Lung (tissue), 12 donors: ENCODE data around the gene HOXD11. TPM values are rescaled to one million over a fixed set of nuclear protein-coding genes. Genes with fewer than 3 reads are reported as not detected.

Experiments used
- ATAC-seq: fragments of 200-7000 bp; cut with Tn5 transposase; one replicate; pipeline ENCODE4 v1.9.1; 2020; ENCODE audit warnings: moderate number of reproducible peaks; ENCODE audit not compliant: insufficient read depth, low FRiP score
- DNase-seq, 3 donors: peaks; one replicate each; pipeline ENCODE4 v3.0.0-alpha.2; 2013 to 2017
- H3K27ac ChIP-seq, 2 donors: one replicate each; pipeline ENCODE4 v1.5.1; 2013; ENCODE audit warnings: mild to moderate bottlenecking in 2 of 2, moderate library complexity in 2 of 2, control low read depth in 1 of 2, inconsistent platforms in 1 of 2, low read depth in 1 of 2, low read length in 1 of 2
- H3K27me3 ChIP-seq, 3 donors: one replicate each; pipeline ENCODE4 v1.5.1; 2013; ENCODE audit warnings: low read length in 2 of 3; ENCODE audit not compliant: control insufficient read depth in 3 of 3, insufficient read depth in 3 of 3
- H3K36me3 ChIP-seq, 4 donors: one replicate each; pipeline ENCODE4 v1.5.1; 2013; ENCODE audit warnings: low read length in 4 of 4, mild to moderate bottlenecking in 1 of 4, moderate library complexity in 1 of 4; ENCODE audit not compliant: control insufficient read depth in 4 of 4, insufficient read depth in 4 of 4
- H3K4me1 ChIP-seq, 5 donors: one replicate each; pipeline ENCODE4 v1.5.1; 2013; ENCODE audit warnings: low read length in 5 of 5, mild to moderate bottlenecking in 2 of 5, moderate library complexity in 1 of 5; ENCODE audit not compliant: control insufficient read depth in 5 of 5, insufficient read depth in 5 of 5
- H3K4me3 ChIP-seq: one replicate; pipeline ENCODE4 v1.5.1; 2013; ENCODE audit warnings: mild to moderate bottlenecking, control low read depth, moderate library complexity
- H3K9ac ChIP-seq, 2 donors: one replicate each; pipeline ENCODE4 v1.5.1; 2013; ENCODE audit warnings: low read length in 2 of 2, control low read depth in 1 of 2; ENCODE audit not compliant: insufficient read depth in 1 of 2
- H3K9me3 ChIP-seq, 4 donors: one replicate each; pipeline ENCODE4 v1.5.1; 2013; ENCODE audit warnings: low read length in 3 of 4, mild to moderate bottlenecking in 1 of 4, moderate library complexity in 1 of 4; ENCODE audit not compliant: control insufficient read depth in 4 of 4, insufficient read depth in 3 of 4
- CTCF ChIP-seq: IDR thresholded peaks from 2 replicates; pipeline ENCODE4 v1.5.1; 2012; ENCODE audit warnings: mild to moderate bottlenecking; ENCODE audit errors: control extremely low read depth, extremely low read depth
- WGBS, 2 donors: extraction: QIAGEN DNeasy Blood & Tissue Kit; methylation state at CpG; one replicate each; pipeline ENCODE4 v1.1.7; 2013; 5-methylcytosine and 5-hydroxymethylcytosine counted together
- polyA plus RNA-seq, 2 donors: library from polyadenylated mRNA; stranded (reverse); fragments of 200-250 nt; gene quantifications; one replicate each; pipeline ENCODE4 v1.2.1, GENCODE V29; 2013
- total RNA-seq, 2 donors: library from RNA; depleted of rRNA in 1 of 2; stranded (reverse); fragments of >200 nt in 1 of 2; gene quantifications; one replicate each; pipeline ENCODE4 v1.2.1, GENCODE V29; 2014 to 2021
- donor health status: control.
- donor health status: control.
- donor health status: Bipolar disorder and iron deficiency.
- donor health status: healthy.
- donor health status: DM: yes; HTN: yes; CAD: no.

Gene HOXD11
- total and polyA plus RNA-seq, 4 donors, result not detected

- H3K27ac ChIP-seq, result no peak overlapping the region
Observed at GRCh38 chr2:176120364-176121189, 13.5 kb downstream of the HOXD11 start.

GRCh38 chr2:176121190-176122051 is 14.3 kb downstream of the HOXD11 start:
- peaks cover 38 to 90% (median 89%) of the 10 kb centered on the region in 3 donors for H3K27me3 ChIP-seq
- 8 to 12% methylated on average over 52 to 53 of the region's 53 CpGs for WGBS, 2 donors
- no peak for DNase-seq
- H3K27ac ChIP-seq, result no peak overlapping the region
- H3K4me1 ChIP-seq, result peaks cover 0 to 11% (median 3%) of the 10 kb centered on the region in 5 donors
- ATAC-seq, result no peak
- no peaks in the 10 kb centered on the region for H3K36me3 ChIP-seq
- no peak overlapping the region for H3K9ac ChIP-seq
- H3K4me3 ChIP-seq, result no peak overlapping the region
- peaks cover 0 to 11% (median 0%) of the 10 kb centered on the region in 4 donors for H3K9me3 ChIP-seq
- no peak for TF ChIP-seq CTCF

More at GRCh38 chr2:176120364-176121189, 13.5 kb downstream of the HOXD11 start:
- H3K27me3 ChIP-seq, result peaks cover 38 to 89% (median 89%) of the 10 kb centered on the region in 3 donors
- no peak for ATAC-seq
- WGBS, 2 donors, result 16 to 17% methylated on average over 13 of the region's 13 CpGs
- H3K4me1 ChIP-seq, result peaks cover 0 to 11% (median 3%) of the 10 kb centered on the region in 5 donors
- no peak overlapping the region for H3K4me3 ChIP-seq
- H3K9ac ChIP-seq, result no peak overlapping the region
- H3K36me3 ChIP-seq, result no peaks in the 10 kb centered on the region
- peaks cover 0 to 11% (median 0%) of the 10 kb centered on the region in 4 donors for H3K9me3 ChIP-seq
- TF ChIP-seq CTCF, result no peak
- no peak for DNase-seq

- Histone ChIP-seq H3K36me3 (no peaks in the 10 kb centered on the region), H3K27ac (no peak overlapping the region), H3K9ac (no peak overlapping the region), H3K4me1 (peaks cover 0 to 11% (median 3%) of the 10 kb centered on the region in 5 donors), H3K27me3 (peaks cover 32 to 90% (median 88%) of the 10 kb centered on the region in 3 donors), H3K4me3 (no peak overlapping the region), H3K9me3 (peaks cover 0 to 10% (median 0%) of the 10 kb centered on the region in 4 donors)
- TF ChIP-seq CTCF, result no peak
- ATAC-seq (peak; percentile 14), DNase-seq (no peak)
- 3 to 6% methylated on average over 38 to 47 of the region's 47 CpGs for WGBS, 2 donors
Observed at GRCh38 chr2:176122052-176122682, 15.1 kb downstream of the HOXD11 start.
